Umbilical cord (tissue), 2 donors: Measurements from ENCODE around the gene RAB38. TPM values are rescaled to one million over a fixed set of nuclear protein-coding genes. Genes with fewer than 3 reads are reported as not detected.

ENCODE experiments used
- DNase-seq: peaks from one replicate; pipeline ENCODE4 v3.0.0-alpha.2; 2015; ENCODE audit warnings: low spot score
- total RNA-seq: library from RNA; depleted of rRNA; stranded (reverse); fragments of >200 nt; gene quantifications from one replicate; pipeline ENCODE4 v1.2.3, GENCODE V29; 2014; ENCODE audit warnings: low replicate concordance; ENCODE audit not compliant: insufficient read depth

RAB38 gene
- total RNA-seq, 1 donor from 2014 or later = 27.7 TPM

- DNase-seq = peak; percentile 54
These were observed 5.4 kb downstream of the RAB38 start for GRCh38 chr11:88169881-88170280.

GRCh38 chr11:88169471-88169870, 5.8 kb downstream of the RAB38 start:
- peak; percentile 62 for DNase-seq

DNA sequence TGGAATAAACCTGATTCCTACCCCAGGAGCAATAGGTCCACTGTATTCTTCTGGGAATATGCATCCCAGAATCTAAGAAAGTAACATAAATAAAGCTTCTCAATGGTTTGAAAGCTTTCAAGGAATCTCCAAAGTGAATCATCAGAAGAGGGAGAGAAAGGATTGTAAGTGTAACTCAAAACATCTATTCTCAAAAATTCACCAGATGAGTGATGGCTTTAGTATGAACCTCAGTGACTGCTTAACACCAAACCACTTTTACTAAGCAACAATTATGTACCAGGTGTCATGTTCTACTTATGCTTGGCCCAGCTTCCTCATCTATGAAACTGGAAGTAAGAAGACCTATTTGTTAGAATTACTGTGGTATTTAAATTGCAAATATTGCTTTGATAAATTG, 7.4 kb downstream of the RAB38 start:
- no peak for DNase-seq

GRCh38 chr11:88164806-88165585, 10.2 kb downstream of the RAB38 start:
- DNase-seq = no peak

DNA sequence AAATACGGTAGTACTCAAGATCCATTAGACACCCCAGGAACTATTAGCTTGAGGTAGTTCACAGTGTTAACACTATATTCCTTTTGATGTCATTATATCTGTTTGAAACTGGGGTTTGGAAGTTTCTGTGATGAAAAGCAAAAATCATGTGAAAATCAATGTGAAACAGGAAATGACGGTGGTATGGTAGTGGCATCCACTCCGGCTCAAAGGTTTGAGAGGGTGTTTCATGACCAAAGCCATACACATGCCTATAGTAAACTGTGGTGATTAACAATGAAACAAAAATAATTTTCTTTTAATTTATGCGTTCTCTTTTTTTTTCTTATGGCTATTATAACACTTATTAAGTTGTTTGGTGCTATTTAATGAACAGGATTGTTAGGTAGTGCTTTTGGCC, 10.9 kb downstream of the RAB38 start:
- DNase-seq = no peak

GRCh38 chr11:88158081-88158480, 17.2 kb downstream of the RAB38 start:
- no peak for DNase-seq

GRCh38 chr11:88157370-88157769, 17.9 kb downstream of the RAB38 start:
- no peak for DNase-seq

DNA sequence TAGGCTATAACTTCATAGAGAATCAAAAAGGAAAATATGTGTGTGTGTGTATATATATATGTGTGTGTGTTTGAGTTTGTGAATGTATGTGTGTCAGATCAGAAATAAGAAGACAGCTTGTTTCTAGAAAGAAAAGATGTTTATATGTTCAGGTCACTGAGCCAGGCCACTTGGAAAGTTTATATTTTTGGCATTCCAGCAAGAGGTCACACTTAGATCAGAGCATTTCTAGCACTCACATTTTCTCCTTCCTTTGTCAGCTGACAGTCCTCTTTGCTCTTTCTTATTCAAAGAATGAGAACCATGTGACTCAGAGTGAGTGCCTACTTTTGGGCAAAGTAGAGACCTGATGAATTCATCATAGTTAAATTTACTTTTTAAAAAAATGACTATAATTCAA, 22.9 kb downstream of the RAB38 start:
- peak; percentile 50 for DNase-seq

DNA sequence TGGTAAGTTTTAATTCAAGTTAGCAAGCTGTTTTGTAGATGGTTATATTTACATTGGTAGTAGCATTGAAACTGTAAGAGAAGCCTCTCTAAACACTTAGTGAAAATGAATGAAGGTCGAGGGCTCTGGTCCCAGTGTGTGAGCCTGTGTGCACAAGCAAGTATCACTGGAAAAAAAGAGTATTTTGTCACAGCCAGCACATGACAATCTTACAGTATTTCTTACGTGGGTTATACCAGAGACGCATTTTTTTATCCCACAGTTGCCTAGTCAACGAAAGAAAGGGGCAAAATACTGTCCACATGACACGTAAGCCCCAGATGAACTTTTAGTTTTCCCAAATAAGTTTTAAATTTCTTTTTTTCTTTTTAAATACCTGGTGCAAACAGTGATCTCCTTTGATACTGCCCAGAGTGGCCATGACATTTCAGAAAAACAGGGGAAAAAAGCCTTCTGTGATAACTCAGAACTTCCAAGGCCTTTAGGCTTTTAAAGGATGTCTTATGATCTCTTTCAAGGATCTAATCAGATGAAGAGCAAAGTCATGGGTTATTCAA, 23.5 kb downstream of the RAB38 start:
- peak; percentile 77 for DNase-seq

GRCh38 chr11:88146106-88146505, 29.1 kb downstream of the RAB38 start:
- no peak for DNase-seq

- DNase-seq = no peak
These were observed 35.4 kb downstream of the RAB38 start for GRCh38 chr11:88139865-88140264.

DNA sequence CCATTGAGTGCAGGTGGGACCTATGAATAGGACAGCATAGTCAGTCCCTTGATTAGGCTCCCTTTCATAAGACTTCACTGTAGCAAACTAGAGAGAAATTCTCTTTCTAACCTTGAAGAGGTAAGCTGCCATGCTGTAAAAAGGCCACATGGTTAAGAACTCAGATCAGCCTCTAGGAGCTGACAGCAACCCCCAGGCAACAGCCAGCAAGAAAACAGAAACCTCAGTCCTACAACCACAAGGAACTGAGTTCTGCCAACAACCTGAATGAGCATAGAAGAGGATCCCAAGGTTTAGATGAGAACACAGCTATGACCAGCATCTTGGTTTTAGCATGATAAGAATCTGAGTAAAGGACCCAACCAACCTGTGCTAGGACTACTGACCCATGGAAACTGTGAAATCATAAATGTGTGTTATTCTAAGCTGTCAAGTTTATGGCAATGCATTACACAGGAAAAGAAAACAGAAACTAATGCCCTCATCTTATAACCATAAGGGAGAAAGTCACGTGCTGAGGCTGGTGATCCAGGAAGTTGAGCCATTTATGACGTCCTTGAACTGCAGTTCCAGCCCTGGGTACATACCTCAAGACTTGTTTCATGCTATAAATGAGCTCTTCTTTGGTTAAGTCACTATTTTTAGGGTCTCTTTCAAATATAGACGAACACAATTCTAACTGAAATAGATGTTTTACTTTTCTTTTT, 43.3 kb downstream of the RAB38 start:
- DNase-seq = no peak

GRCh38 chr11:88122956-88123355, 52.3 kb downstream of the RAB38 start:
- DNase-seq = no peak

- DNase-seq = no peak
These were observed 55.7 kb downstream of the RAB38 start for GRCh38 chr11:88119561-88119960.

GRCh38 chr11:88117281-88117858, 57.9 kb downstream of the RAB38 start:
- no peak for DNase-seq

GRCh38 chr11:88115828-88116755, 59.2 kb downstream of the RAB38 start:
- DNase-seq = peak; percentile 68

- DNase-seq = peak; percentile 71
These were observed 60.7 kb downstream of the RAB38 start for GRCh38 chr11:88114486-88115045.

GRCh38 chr11:88106666-88107065, 68.6 kb downstream of the RAB38 start:
- DNase-seq = no peak

DNA sequence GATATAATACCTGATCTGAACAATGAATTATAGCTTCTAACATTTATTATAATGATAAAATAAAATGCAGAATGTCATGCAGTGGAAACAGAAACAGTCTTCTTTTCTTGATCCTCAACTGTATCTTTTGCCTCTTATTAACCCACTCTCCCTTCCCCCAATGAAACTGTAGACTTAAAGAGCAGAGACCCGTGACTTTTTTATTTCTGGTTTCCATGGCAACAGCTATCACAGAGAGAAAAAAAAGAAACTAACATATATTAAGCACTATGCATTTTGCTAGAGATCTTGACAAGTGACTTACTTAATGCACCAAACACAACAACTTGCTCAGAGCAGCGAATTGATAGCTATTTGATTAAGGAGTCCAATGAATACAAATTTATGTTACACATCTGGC, 69.3 kb downstream of the RAB38 start:
- peak; percentile 17 for DNase-seq

- DNase-seq = no peak
These were observed 69.7 kb downstream of the RAB38 start for GRCh38 chr11:88105526-88105925.

DNA sequence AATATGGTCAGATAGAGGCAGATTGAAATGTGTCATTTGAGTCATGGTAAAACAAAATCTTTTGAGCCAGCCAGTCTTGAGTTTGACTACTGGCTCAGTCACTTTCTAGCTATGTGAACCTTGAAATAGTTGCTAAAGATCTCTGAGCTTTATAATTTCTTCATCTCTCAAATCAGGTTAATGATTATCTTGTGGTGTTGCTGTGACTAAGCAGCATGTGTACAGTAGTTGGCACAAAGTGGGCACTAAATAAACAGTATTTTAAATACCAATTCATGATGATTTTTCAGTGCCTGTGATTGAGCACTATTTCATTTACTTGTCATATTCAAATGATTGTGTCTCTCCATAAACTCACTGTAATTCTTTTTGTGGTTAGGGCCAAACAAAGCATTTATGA, 70.8 kb downstream of the RAB38 start:
- no peak for DNase-seq
